GM23248 (cell line): ENCODE measurements around the gene HOTAIR.

ENCODE experiments used
- EZH2 ChIP-seq: fragments of 200-600 bp; sonication (generic); IDR thresholded peaks from 2 replicates; pipeline ENCODE4 v1.6.1; 2018; ENCODE audit warnings: antibody characterized with exemption, mild to moderate bottlenecking; ENCODE audit not compliant: insufficient read depth, poor library complexity, severe bottlenecking
- EZH2phosphoT487 ChIP-seq: fragments of 200-600 bp; sonication (generic); IDR thresholded peaks from 2 replicates; pipeline ENCODE4 v1.6.1; 2018; ENCODE audit warnings: antibody characterized with exemption, moderate library complexity, mild to moderate bottlenecking, low read depth; ENCODE audit not compliant: insufficient read depth

GRCh38 chr12:53924521-53925405 lies 50.0 kb downstream of the HOTAIR start:
- no peak for TF ChIP-seq EZH2phosphoT487
- no peak for TF ChIP-seq EZH2
